B cell (primary cell): Measurements from ENCODE around the gene CPSF4L. TPM values are rescaled to one million over a fixed set of nuclear protein-coding genes. Genes with fewer than 3 reads are reported as not detected.

Experiments used
- ATAC-seq: fragments of 200-7000 bp; cut with Tn5 transposase; one replicate; pipeline ENCODE4 v1.10.0; 2021; ENCODE audit warnings: low read depth, mild to moderate bottlenecking, moderate number of reproducible peaks, moderate library complexity
- CTCF ChIA-PET: fragments of 350-600 bp; sonication (Branson Sonifier 250); formaldehyde crosslinking; loops from one replicate; lab custom pipeline; 2021; ENCODE audit warnings: antibody characterized with exemption, inconsistent platforms; lab: Charles Lee
- POLR2A ChIA-PET: fragments of 350-600 bp; sonication (Branson Sonifier 250); formaldehyde crosslinking; loops from one replicate; lab custom pipeline; 2021; ENCODE audit warnings: antibody characterized with exemption; lab: Charles Lee
- DNase-seq: peaks from one replicate; pipeline ENCODE4 v3.0.0; 2013
- H2AFZ ChIP-seq: 2 replicates; pipeline ENCODE4 v1.6.1; 2012; ENCODE audit warnings: mild to moderate bottlenecking, low read depth, low read length; ENCODE audit not compliant: insufficient read depth, poor library complexity, severe bottlenecking
- H3K27ac ChIP-seq, 2 donors: 1 replicate in 1 of 2; 2 replicates in 1 of 2; pipeline ENCODE4 v1.5.1; 2012 to 2013; ENCODE audit warnings: low read length in 2 of 2, mild to moderate bottlenecking in 2 of 2, moderate library complexity in 1 of 2
- H3K27me3 ChIP-seq, 4 experiments: fragments of 200-600 bp in 1 of 4; sonication (generic) in 1 of 4; replicated peaks in 1 of 4; 1 replicate in 2 of 4; 2 replicates in 2 of 4; pipeline versions ENCODE4 v1.6.1 to v1.7.0; 2013 to 2016; ENCODE audit warnings: low read length in 3 of 4, mild to moderate bottlenecking in 2 of 4, mixed read lengths in 1 of 4, moderate library complexity in 1 of 4; ENCODE audit not compliant: insufficient read depth in 4 of 4, control insufficient read depth in 3 of 4; ENCODE audit errors: control extremely low read depth in 1 of 4
- H3K36me3 ChIP-seq, 2 experiments: replicated peaks in 1 of 2; 1 replicate in 1 of 2; 2 replicates in 1 of 2; pipeline versions ENCODE4 v1.6.1 to v1.7.1; 2013; ENCODE audit warnings: low read length in 1 of 2; ENCODE audit not compliant: insufficient read depth in 2 of 2, control insufficient read depth in 1 of 2; ENCODE audit errors: control extremely low read depth in 1 of 2, extremely low read depth in 1 of 2
- H3K4me1 ChIP-seq, 2 donors: fragments of 200-600 bp in 1 of 2; sonication (generic) in 1 of 2; 1 replicate in 1 of 2; 2 replicates in 1 of 2; pipeline versions ENCODE4 v1.5.1 to v1.6.1; 2013 to 2017; ENCODE audit warnings: low read length in 2 of 2; ENCODE audit not compliant: control insufficient read depth in 2 of 2, insufficient read depth in 2 of 2
- H3K4me2 ChIP-seq: replicated peaks from 2 replicates; pipeline ENCODE3; 2012; ENCODE audit warnings: mild to moderate bottlenecking, low read depth, low read length; ENCODE audit not compliant: poor library complexity, severe bottlenecking
- H3K4me3 ChIP-seq, 5 experiments: fragments of 200-600 bp in 1 of 5; sonication (generic) in 1 of 5; 1 replicate in 3 of 5; 2 replicates in 2 of 5; pipeline versions ENCODE4 v1.5.1 to v1.7.0; 2011 to 2016; ENCODE audit warnings: low read length in 4 of 5, mild to moderate bottlenecking in 4 of 5, low read depth in 2 of 5, control low read depth in 1 of 5, moderate library complexity in 1 of 5; ENCODE audit not compliant: insufficient read depth in 1 of 5; ENCODE audit errors: control extremely low read depth in 1 of 5, extremely low read depth in 1 of 5
- H3K79me2 ChIP-seq: fragments of 200-600 bp; sonication (generic); one replicate; pipeline ENCODE4 v1.6.0; 2016; ENCODE audit warnings: low read length; ENCODE audit not compliant: control insufficient read depth, insufficient read depth
- H3K9ac ChIP-seq: fragments of 200-600 bp; sonication (generic); 2 replicates; pipeline ENCODE4 v1.6.1; 2017; ENCODE audit warnings: mild to moderate bottlenecking, low read length, moderate library complexity
- H3K9me3 ChIP-seq, 3 donors: one replicate each; pipeline versions ENCODE4 v1.6.1 to v1.7.1; 2013; ENCODE audit warnings: low read length in 2 of 3; ENCODE audit not compliant: control insufficient read depth in 2 of 3, insufficient read depth in 1 of 3; ENCODE audit errors: control extremely low read depth in 1 of 3
- H4K20me1 ChIP-seq: 2 replicates; pipeline ENCODE4 v1.6.0; 2012; ENCODE audit warnings: mild to moderate bottlenecking, low read length; ENCODE audit not compliant: insufficient read depth, control insufficient read depth, poor library complexity, severe bottlenecking
- H3K27ac Mint-ChIP-seq: one replicate; pipeline ENCODE4 v1.8.0; 2021; ENCODE audit warnings: mixed read lengths
- H3K27me3 Mint-ChIP-seq: one replicate; pipeline ENCODE4 v1.8.0; 2021; ENCODE audit warnings: mixed read lengths
- H3K4me1 Mint-ChIP-seq: one replicate; pipeline ENCODE4 v1.8.0; 2021; ENCODE audit warnings: mixed read lengths
- H3K4me3 Mint-ChIP-seq: one replicate; pipeline ENCODE4 v1.8.0; 2021; ENCODE audit warnings: mixed read lengths
- H3K9me3 Mint-ChIP-seq: one replicate; pipeline ENCODE4 v1.8.0; 2022; ENCODE audit warnings: mixed read lengths; ENCODE audit not compliant: insufficient read depth
- CTCF ChIP-seq: fragments of 200-600 bp; IDR thresholded peaks from one replicate; pipeline ENCODE4 v1.8.0; 2022; ENCODE audit warnings: antibody characterized with exemption, mild to moderate bottlenecking
- EZH2 ChIP-seq: IDR thresholded peaks from 2 replicates; pipeline ENCODE4 v1.6.1; 2012; ENCODE audit warnings: borderline replicate concordance, low read depth, mild to moderate bottlenecking, moderate library complexity, low read length; ENCODE audit not compliant: insufficient read depth, poor library complexity, severe bottlenecking
- WGBS: methylation state at CpG from one replicate; pipeline ENCODE4 v1.1.5; 2013; ENCODE audit warnings: missing lambda C conversion rate; ENCODE audit not compliant: insufficient coverage; 5-methylcytosine and 5-hydroxymethylcytosine counted together
- intact Hi-C: fragments of 100-400 bp; cut with micrococcal nuclease; formaldehyde crosslinking; loops from one replicate; pipeline ENCODE4 v1.10.0; 2022
- polyA plus RNA-seq: library from polyadenylated mRNA; depleted of rRNA; stranded (reverse); fragments of >200 nt; gene quantifications from 2 replicates; pipeline ENCODE4 v1.2.3, GENCODE V29; 2012
- total RNA-seq, 2 donors: library from RNA; stranded (reverse); fragments of 120-200 nt in 1 of 2; gene quantifications; 1 replicate in 1 of 2; 2 replicates in 1 of 2; pipeline versions ENCODE4 v1.2.3 to v1.2.4, GENCODE V29; 2013 to 2022

Gene CPSF4L
- total and polyA plus RNA-seq, 2 donors (not counting 1 experiment from before 2014, with no cell fraction given) = not detected

- Histone ChIP-seq H3K79me2 (no peaks in the 10 kb centered on the region), H3K9me3 (peaks cover 0 to 3% (median 0%) of the 10 kb centered on the region in 3 donors), H3K27ac (no peak overlapping the region), H3K36me3 (no peaks in the 10 kb centered on the region), H4K20me1 (no peaks in the 10 kb centered on the region), H3K4me2 (no peak overlapping the region), H2AFZ (no peak overlapping the region), H3K27me3 (peaks cover 0 to 4% (median 0%) of the 10 kb centered on the region in 4 experiments), H3K4me3 (no peak overlapping the region), H3K9ac (no peak overlapping the region), H3K4me1 (peaks cover 0 to 11% of the 10 kb centered on the region in 2 donors)
- CTCF ChIA-PET = no interaction called here
- POLR2A ChIA-PET = no interaction called here
- H3K4me3 Mint-ChIP-seq = no peak overlapping the region
- WGBS = 86% methylated on average over 8 of the region's 8 CpGs
- no peak for ATAC-seq
- no peak for DNase-seq
- TF ChIP-seq CTCF (no peak), EZH2 (no peak)
- intact Hi-C loops = no loop called here
- peaks cover 23% of the 10 kb centered on the region for H3K27me3 Mint-ChIP-seq
- no peak overlapping the region for H3K27ac Mint-ChIP-seq
- H3K4me1 Mint-ChIP-seq = peaks cover 15% of the 10 kb centered on the region
- no peaks in the 10 kb centered on the region for H3K9me3 Mint-ChIP-seq
Measured at GRCh38 chr17:73286863-73287296, 25.2 kb upstream of the CPSF4L start.

- H3K4me1 ChIP-seq = peaks cover 0 to 4% of the 10 kb centered on the region in 2 donors
- intact Hi-C loops = no loop called here
- DNase-seq (no peak), ATAC-seq (no peak)
- H3K9me3 ChIP-seq = peaks cover 0 to 3% (median 0%) of the 10 kb centered on the region in 3 donors
- no peak overlapping the region for H3K9ac ChIP-seq
- H3K4me2 ChIP-seq = no peak overlapping the region
- no peaks in the 10 kb centered on the region for H3K79me2 ChIP-seq
- no peak overlapping the region for H2AFZ ChIP-seq
- Mint-ChIP-seq H3K4me1 (peaks cover 12% of the 10 kb centered on the region), H3K9me3 (no peaks in the 10 kb centered on the region), H3K27ac (no peak overlapping the region), H3K27me3 (peaks cover 26% of the 10 kb centered on the region), H3K4me3 (no peak overlapping the region)
- CTCF ChIA-PET = no interaction called here
- peaks cover 0 to 5% (median 0%) of the 10 kb centered on the region in 4 experiments for H3K27me3 ChIP-seq
- no peak overlapping the region for H3K4me3 ChIP-seq
- no peak overlapping the region for H3K27ac ChIP-seq
- WGBS = 95% methylated on average over 51 of the region's 52 CpGs
- no peaks in the 10 kb centered on the region for H3K36me3 ChIP-seq
- H4K20me1 ChIP-seq = no peaks in the 10 kb centered on the region
- POLR2A ChIA-PET = no interaction called here
- TF ChIP-seq EZH2 = no peak
- TF ChIP-seq CTCF = no peak
Measured at GRCh38 chr17:73285916-73286862, 24.5 kb upstream of the CPSF4L start.
